ENCODE measurements around the gene SHROOM3. TPM values are rescaled to one million over a fixed set of nuclear protein-coding genes. Genes with fewer than 3 reads are reported as not detected.
A peak's percentile ranks its signal among the peaks of the same experiment; 100 is the strongest.

SHROOM3 gene
- total and polyA plus RNA-seq, 8 donors = 13.5 to 96.9 (median 16.9) TPM

DNA sequence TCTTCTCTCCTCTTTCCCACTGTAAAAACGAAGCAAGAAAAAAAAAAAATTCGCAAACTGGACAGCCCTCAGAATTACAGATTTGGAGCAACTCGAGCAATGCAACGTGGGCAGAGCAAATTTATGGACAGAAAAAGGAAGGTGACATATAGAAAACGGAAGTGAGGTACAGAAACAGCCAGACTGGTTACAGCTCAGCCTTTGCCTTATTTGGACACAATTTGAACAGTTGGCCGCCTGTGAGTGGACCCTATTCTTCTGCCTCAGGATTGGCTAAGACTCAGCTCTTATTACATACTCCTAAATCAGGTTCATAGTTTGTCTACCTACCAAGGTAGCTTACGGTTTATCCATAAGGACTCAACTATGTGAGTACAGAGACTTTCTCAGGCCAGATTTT, 364.1 kb downstream of the SHROOM3 start:
- Histone ChIP-seq H3K27me3 (no peaks in the 10 kb centered on the region), H3K4me1 (no peaks in the 10 kb centered on the region), H3K4me3 (no peak overlapping the region), H3K9me3 (no peaks in the 10 kb centered on the region), H3K27ac (no peak overlapping the region), H3K36me3 (no peaks in the 10 kb centered on the region)
- intact Hi-C loops (cut with DNase I) = no loop called here
- TF ChIP-seq, protein P1, sequence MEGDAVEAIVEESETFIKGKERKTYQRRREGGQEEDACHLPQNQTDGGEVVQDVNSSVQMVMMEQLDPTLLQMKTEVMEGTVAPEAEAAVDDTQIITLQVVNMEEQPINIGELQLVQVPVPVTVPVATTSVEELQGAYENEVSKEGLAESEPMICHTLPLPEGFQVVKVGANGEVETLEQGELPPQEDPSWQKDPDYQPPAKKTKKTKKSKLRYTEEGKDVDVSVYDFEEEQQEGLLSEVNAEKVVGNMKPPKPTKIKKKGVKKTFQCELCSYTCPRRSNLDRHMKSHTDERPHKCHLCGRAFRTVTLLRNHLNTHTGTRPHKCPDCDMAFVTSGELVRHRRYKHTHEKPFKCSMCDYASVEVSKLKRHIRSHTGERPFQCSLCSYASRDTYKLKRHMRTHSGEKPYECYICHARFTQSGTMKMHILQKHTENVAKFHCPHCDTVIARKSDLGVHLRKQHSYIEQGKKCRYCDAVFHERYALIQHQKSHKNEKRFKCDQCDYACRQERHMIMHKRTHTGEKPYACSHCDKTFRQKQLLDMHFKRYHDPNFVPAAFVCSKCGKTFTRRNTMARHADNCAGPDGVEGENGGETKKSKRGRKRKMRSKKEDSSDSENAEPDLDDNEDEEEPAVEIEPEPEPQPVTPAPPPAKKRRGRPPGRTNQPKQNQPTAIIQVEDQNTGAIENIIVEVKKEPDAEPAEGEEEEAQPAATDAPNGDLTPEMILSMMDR (IDR thresholded peaks at IDR 0.05) = no peak
- DNase-seq = no peak
- no peak for ATAC-seq

DNA sequence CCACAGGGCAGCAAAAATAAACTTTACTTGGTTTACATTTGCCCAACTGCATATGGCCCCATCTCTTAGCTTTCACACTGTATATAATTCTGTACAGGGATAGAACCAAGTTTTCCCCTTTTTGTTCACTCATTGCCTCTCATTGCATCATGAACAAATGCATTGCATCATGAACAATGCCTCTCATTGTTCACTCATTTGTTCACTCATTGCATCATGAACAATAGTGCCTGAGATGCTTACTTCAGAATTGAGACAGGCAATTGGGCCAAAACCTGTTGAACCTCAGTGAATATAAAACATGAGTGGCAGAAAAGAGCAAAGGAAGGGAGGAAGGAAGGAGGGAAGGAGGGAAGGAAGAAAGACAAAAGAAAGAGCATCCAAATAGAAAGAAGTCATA, 364.7 kb downstream of the SHROOM3 start:
- Histone ChIP-seq H3K27me3 (no peaks in the 10 kb centered on the region), H3K9me3 (no peaks in the 10 kb centered on the region), H3K4me1 (no peaks in the 10 kb centered on the region), H3K27ac (no peak overlapping the region), H3K4me3 (no peak overlapping the region), H3K36me3 (no peaks in the 10 kb centered on the region)
- no peak for ATAC-seq
- no peak for DNase-seq
- intact Hi-C loops (cut with DNase I) = no loop called here
- TF ChIP-seq, protein P1 (IDR thresholded peaks at IDR 0.05) = no peak

DNA sequence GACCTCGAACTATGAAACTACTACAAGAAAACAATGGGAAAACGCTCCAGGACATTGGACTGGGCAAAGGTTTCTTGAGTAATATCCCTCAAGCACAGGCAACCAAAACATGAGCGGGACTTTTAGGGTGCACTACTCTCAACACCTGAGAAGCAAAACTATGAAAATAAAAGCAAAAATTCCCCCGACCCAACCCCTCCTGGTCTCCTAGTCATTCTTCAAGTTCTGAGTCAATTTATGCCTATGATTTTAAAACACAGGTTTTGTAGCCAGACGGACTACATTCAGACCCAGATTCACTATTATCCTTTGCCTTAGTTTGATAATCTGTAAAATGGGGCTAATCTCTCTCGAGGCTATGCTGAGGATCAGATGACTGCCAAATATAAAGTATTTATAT, 365.9 kb downstream of the SHROOM3 start:
- no peaks in the 10 kb centered on the region for H3K9me3 ChIP-seq
- intact Hi-C loops (cut with DNase I) = no loop called here
- H3K27me3 ChIP-seq = no peaks in the 10 kb centered on the region
- H3K4me3 ChIP-seq = no peak overlapping the region
- TF ChIP-seq, protein P1 (IDR thresholded peaks at IDR 0.05) = no peak
- H3K4me1 ChIP-seq = no peaks in the 10 kb centered on the region
- no peak for ATAC-seq
- H3K36me3 ChIP-seq = no peaks in the 10 kb centered on the region
- no peak for DNase-seq
- no peak overlapping the region for H3K27ac ChIP-seq

DNA sequence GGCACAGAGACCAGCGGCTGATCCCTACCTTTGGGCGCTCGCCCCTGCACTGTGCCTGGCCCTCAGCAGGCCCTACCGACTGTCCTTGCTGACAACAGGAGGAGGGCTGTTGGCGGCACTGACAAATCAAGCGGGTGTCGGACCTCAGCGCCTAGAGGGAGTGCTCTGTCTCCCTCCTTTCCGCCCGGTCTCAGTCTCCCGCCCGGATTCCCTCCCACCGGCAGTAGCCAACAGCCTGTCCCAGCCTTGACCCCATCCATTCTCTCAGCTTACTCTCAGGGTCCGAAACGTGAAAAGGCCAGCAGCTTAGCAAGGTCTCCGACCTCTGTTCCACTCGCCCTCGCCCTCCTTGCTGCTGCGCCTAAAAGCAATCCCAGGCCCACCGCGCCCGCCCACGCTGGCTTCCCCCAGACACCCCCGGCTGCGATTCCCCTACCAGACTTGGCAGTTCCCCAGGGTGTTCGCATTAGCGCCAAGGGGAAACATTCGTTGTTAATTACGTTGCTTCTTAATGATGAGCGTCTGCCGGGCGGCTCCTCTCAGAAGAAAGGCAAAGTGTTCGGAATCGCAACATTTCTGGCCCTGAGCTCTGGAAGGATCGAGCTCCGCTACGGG, 366.7 kb downstream of the SHROOM3 start:
- intact Hi-C loops (cut with DNase I) = no loop called here
- Histone ChIP-seq H3K36me3 (no peaks in the 10 kb centered on the region), H3K4me3 (no peak overlapping the region), H3K4me1 (no peaks in the 10 kb centered on the region), H3K9me3 (no peaks in the 10 kb centered on the region), H3K27ac (peak overlapping the region in 1 of 2 donors; percentile 59), H3K27me3 (no peaks in the 10 kb centered on the region)
- DNase-seq (peak in 2 of 4 donors; percentile 43 to 45), ATAC-seq (peak; percentile 57)
- TF ChIP-seq, protein P1 (IDR thresholded peaks at IDR 0.05) = no peak

DNA sequence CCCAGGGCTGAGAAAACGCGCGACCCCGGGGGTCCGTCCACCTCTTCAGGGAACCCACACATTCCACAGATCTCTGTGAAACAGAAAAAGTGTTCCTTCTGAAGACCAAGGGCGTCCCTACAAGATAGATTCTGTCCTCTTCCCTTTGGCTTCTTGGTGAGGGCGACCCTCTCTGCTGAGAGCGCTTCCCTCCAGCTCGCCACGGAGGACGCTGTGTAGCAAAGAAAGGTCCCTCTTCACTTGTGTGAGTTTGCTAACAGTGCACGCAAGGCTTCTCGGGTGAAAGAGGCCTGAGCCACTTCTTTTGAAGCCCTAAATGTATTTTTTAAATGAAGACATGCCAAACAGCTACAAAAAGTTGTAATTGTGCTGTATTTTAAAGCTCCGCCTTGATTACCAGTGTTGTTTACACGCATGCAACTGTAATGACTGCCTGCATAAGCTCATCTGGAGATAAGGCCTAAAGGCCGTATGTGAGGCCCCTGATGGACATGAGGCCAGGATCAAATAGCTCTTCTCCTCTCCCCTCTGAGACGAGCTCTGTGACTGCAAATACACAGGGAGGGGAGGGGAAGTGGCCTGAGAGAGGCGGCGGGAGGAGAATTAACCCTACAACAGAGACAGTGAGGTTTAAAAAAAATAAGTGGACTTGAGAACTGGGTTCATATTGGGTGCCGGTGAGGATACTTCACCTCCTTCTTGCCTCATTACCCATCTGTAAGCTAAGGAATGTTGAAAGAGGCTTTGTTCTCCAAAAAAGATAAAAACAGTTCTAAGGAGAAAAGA, 367.4 kb downstream of the SHROOM3 start:
- Histone ChIP-seq H3K4me3 (no peak overlapping the region), H3K27me3 (no peaks in the 10 kb centered on the region), H3K9me3 (no peaks in the 10 kb centered on the region), H3K4me1 (no peaks in the 10 kb centered on the region), H3K36me3 (no peaks in the 10 kb centered on the region), H3K27ac (peak overlapping the region in 1 of 2 donors; percentile 59)
- ATAC-seq (peak; percentile 39), DNase-seq (peak in 2 of 4 donors; percentile 54 to 70)
- intact Hi-C loops (cut with DNase I) = no loop called here
- TF ChIP-seq, protein P1 (IDR thresholded peaks at IDR 0.05) = no peak

All from left lung (tissue), 10 donors.